HG03196 (cell line): Measurements from ENCODE around the gene UGT2B17.

Experiments used
- ATAC-seq: cut with Tn5 transposase; IDR thresholded peaks from one replicate; pipeline ENCODE4 v1.9.1; 2021; ENCODE audit not compliant: unreplicated experiment

The UGT2B17 gene

GRCh38 chr4:68490826-68491457 lies 85.2 kb downstream of the UGT2B17 start:
- ATAC-seq: no peak

- ATAC-seq: no peak
These were observed 86.8 kb downstream of the UGT2B17 start for GRCh38 chr4:68489338-68489737.
